ENCODE results near the gene CDK1.

Gene CDK1

DNA sequence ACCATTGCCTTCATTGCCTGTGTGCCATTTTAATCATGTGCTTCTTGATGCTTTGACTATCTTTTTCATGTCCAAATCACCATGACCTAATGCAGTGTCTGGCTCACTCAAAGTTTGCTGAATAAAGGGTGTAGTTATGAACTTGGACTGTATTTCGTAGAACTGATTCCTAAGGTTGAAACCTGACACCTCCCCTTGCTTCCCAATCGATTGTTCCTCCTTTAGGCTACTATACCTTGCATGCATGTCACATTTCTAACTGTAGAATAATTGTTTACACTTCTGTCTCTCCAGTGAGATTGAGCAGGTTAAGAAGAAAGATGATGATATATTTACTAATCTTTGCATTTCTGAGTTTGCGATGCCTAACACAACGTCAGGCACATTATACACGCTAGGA is 41.0 kb upstream of the CDK1 start:
- H3K27ac ChIP-seq (ENCODE audit: low read depth, low read length): no peak overlapping the region
- H3K4me1 ChIP-seq (ENCODE audit: control insufficient read depth in 5 of 5, insufficient read depth in 5 of 5, low read length in 5 of 5): peaks cover 0 to 16% (median 11%) of the 10 kb centered on the region in 5 donors
- H3K4me3 ChIP-seq (ENCODE audit: low read depth in 1 of 5, low read length in 5 of 5): no peak overlapping the region
- H3K27me3 ChIP-seq (ENCODE audit: control insufficient read depth in 5 of 5, insufficient read depth in 4 of 5, low read length in 5 of 5): peaks cover 10 to 31% (median 17%) of the 10 kb centered on the region in 5 donors
- no peaks in the 10 kb centered on the region for H3K36me3 ChIP-seq (ENCODE audit: control insufficient read depth in 5 of 5, insufficient read depth in 5 of 5, low read length in 5 of 5)
- H3K9me3 ChIP-seq (ENCODE audit: control insufficient read depth in 5 of 5, low read length in 5 of 5): no peaks in the 10 kb centered on the region
- H3K9ac ChIP-seq (ENCODE audit: low read length in 5 of 5): no peak overlapping the region

GRCh38 chr10:60739558-60739957 is 38.7 kb upstream of the CDK1 start:
- Histone ChIP-seq H3K9me3 (ENCODE audit: control insufficient read depth in 5 of 5, low read length in 5 of 5) (no peaks in the 10 kb centered on the region), H3K9ac (ENCODE audit: low read length in 5 of 5) (no peak overlapping the region), H3K27me3 (ENCODE audit: control insufficient read depth in 5 of 5, insufficient read depth in 4 of 5, low read length in 5 of 5) (peaks cover 0 to 12% (median 4%) of the 10 kb centered on the region in 5 donors), H3K36me3 (ENCODE audit: control insufficient read depth in 5 of 5, insufficient read depth in 5 of 5, low read length in 5 of 5) (no peaks in the 10 kb centered on the region), H3K27ac (ENCODE audit: low read depth, low read length) (no peak overlapping the region), H3K4me3 (ENCODE audit: low read depth in 1 of 5, low read length in 5 of 5) (no peak overlapping the region), H3K4me1 (ENCODE audit: control insufficient read depth in 5 of 5, insufficient read depth in 5 of 5, low read length in 5 of 5) (no peaks in the 10 kb centered on the region)

- Histone ChIP-seq H3K27ac (ENCODE audit: low read depth, low read length) (no peak overlapping the region), H3K4me1 (ENCODE audit: control insufficient read depth in 5 of 5, insufficient read depth in 5 of 5, low read length in 5 of 5) (no peaks in the 10 kb centered on the region), H3K9ac (ENCODE audit: low read length in 5 of 5) (no peak overlapping the region), H3K27me3 (ENCODE audit: control insufficient read depth in 5 of 5, insufficient read depth in 4 of 5, low read length in 5 of 5) (no peaks in the 10 kb centered on the region), H3K9me3 (ENCODE audit: control insufficient read depth in 5 of 5, low read length in 5 of 5) (no peaks in the 10 kb centered on the region), H3K4me3 (ENCODE audit: low read depth in 1 of 5, low read length in 5 of 5) (no peak overlapping the region), H3K36me3 (ENCODE audit: control insufficient read depth in 5 of 5, insufficient read depth in 5 of 5, low read length in 5 of 5) (no peaks in the 10 kb centered on the region)
Observed at GRCh38 chr10:60742512-60742911, 35.8 kb upstream of the CDK1 start.

GRCh38 chr10:60747817-60748469 is 30.3 kb upstream of the CDK1 start:
- H3K9me3 ChIP-seq (ENCODE audit: control insufficient read depth in 5 of 5, low read length in 5 of 5): no peaks in the 10 kb centered on the region
- H3K27ac ChIP-seq (ENCODE audit: low read depth, low read length): no peak overlapping the region
- H3K27me3 ChIP-seq (ENCODE audit: control insufficient read depth in 5 of 5, insufficient read depth in 4 of 5, low read length in 5 of 5): no peaks in the 10 kb centered on the region
- H3K36me3 ChIP-seq (ENCODE audit: control insufficient read depth in 5 of 5, insufficient read depth in 5 of 5, low read length in 5 of 5): no peaks in the 10 kb centered on the region
- H3K4me1 ChIP-seq (ENCODE audit: control insufficient read depth in 5 of 5, insufficient read depth in 5 of 5, low read length in 5 of 5): no peaks in the 10 kb centered on the region
- no peak overlapping the region for H3K4me3 ChIP-seq (ENCODE audit: low read depth in 1 of 5, low read length in 5 of 5)
- no peak overlapping the region for H3K9ac ChIP-seq (ENCODE audit: low read length in 5 of 5)

- peaks cover 0 to 5% (median 0%) of the 10 kb centered on the region in 5 donors for H3K27me3 ChIP-seq (ENCODE audit: control insufficient read depth in 5 of 5, insufficient read depth in 4 of 5, low read length in 5 of 5)
- H3K4me3 ChIP-seq (ENCODE audit: low read depth in 1 of 5, low read length in 5 of 5): no peak overlapping the region
- no peaks in the 10 kb centered on the region for H3K36me3 ChIP-seq (ENCODE audit: control insufficient read depth in 5 of 5, insufficient read depth in 5 of 5, low read length in 5 of 5)
- H3K4me1 ChIP-seq (ENCODE audit: control insufficient read depth in 5 of 5, insufficient read depth in 5 of 5, low read length in 5 of 5): no peaks in the 10 kb centered on the region
- H3K9me3 ChIP-seq (ENCODE audit: control insufficient read depth in 5 of 5, low read length in 5 of 5): no peaks in the 10 kb centered on the region
- no peak overlapping the region for H3K27ac ChIP-seq (ENCODE audit: low read depth, low read length)
- H3K9ac ChIP-seq (ENCODE audit: low read length in 5 of 5): no peak overlapping the region
Observed at GRCh38 chr10:60753152-60753551, 25.1 kb upstream of the CDK1 start.

GRCh38 chr10:60753817-60754216 is 24.5 kb upstream of the CDK1 start:
- no peak overlapping the region for H3K4me3 ChIP-seq (ENCODE audit: low read depth in 1 of 5, low read length in 5 of 5)
- no peaks in the 10 kb centered on the region for H3K36me3 ChIP-seq (ENCODE audit: control insufficient read depth in 5 of 5, insufficient read depth in 5 of 5, low read length in 5 of 5)
- H3K9me3 ChIP-seq (ENCODE audit: control insufficient read depth in 5 of 5, low read length in 5 of 5): no peaks in the 10 kb centered on the region
- no peak overlapping the region for H3K9ac ChIP-seq (ENCODE audit: low read length in 5 of 5)
- H3K27me3 ChIP-seq (ENCODE audit: control insufficient read depth in 5 of 5, insufficient read depth in 4 of 5, low read length in 5 of 5): peaks cover 0 to 5% (median 0%) of the 10 kb centered on the region in 5 donors
- H3K27ac ChIP-seq (ENCODE audit: low read depth, low read length): no peak overlapping the region
- H3K4me1 ChIP-seq (ENCODE audit: control insufficient read depth in 5 of 5, insufficient read depth in 5 of 5, low read length in 5 of 5): no peaks in the 10 kb centered on the region

GRCh38 chr10:60757420-60757895 is 20.8 kb upstream of the CDK1 start:
- Histone ChIP-seq H3K9ac (ENCODE audit: low read length in 5 of 5) (no peak overlapping the region), H3K9me3 (ENCODE audit: control insufficient read depth in 5 of 5, low read length in 5 of 5) (no peaks in the 10 kb centered on the region), H3K4me3 (ENCODE audit: low read depth in 1 of 5, low read length in 5 of 5) (no peak overlapping the region), H3K27ac (ENCODE audit: low read depth, low read length) (no peak overlapping the region), H3K36me3 (ENCODE audit: control insufficient read depth in 5 of 5, insufficient read depth in 5 of 5, low read length in 5 of 5) (no peaks in the 10 kb centered on the region), H3K4me1 (ENCODE audit: control insufficient read depth in 5 of 5, insufficient read depth in 5 of 5, low read length in 5 of 5) (no peaks in the 10 kb centered on the region), H3K27me3 (ENCODE audit: control insufficient read depth in 5 of 5, insufficient read depth in 4 of 5, low read length in 5 of 5) (peaks cover 0 to 5% (median 0%) of the 10 kb centered on the region in 5 donors)

DNA sequence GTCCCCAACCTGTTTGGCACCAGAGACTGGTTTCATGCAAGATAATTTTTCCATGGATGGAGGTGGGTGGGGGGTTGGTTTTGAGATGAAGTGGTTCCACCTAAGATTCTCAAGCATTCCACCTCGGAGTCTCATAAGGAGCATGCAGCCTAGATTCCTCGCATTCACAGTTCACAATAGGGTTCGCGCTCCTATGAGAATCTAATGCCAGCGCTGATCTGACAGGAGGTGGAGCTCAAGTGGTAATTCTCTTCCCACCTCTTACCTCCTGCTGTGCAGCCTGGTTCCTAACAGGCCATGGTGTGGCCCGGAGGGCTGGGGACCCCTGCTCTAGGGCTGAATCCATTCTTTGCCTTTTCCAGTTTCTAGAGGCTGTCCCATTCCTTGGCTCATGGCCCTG is 19.1 kb upstream of the CDK1 start:
- H3K4me3 ChIP-seq (ENCODE audit: low read depth in 1 of 5, low read length in 5 of 5): no peak overlapping the region
- no peak overlapping the region for H3K9ac ChIP-seq (ENCODE audit: low read length in 5 of 5)
- H3K36me3 ChIP-seq (ENCODE audit: control insufficient read depth in 5 of 5, insufficient read depth in 5 of 5, low read length in 5 of 5): no peaks in the 10 kb centered on the region
- no peaks in the 10 kb centered on the region for H3K4me1 ChIP-seq (ENCODE audit: control insufficient read depth in 5 of 5, insufficient read depth in 5 of 5, low read length in 5 of 5)
- peaks cover 0 to 5% (median 0%) of the 10 kb centered on the region in 5 donors for H3K27me3 ChIP-seq (ENCODE audit: control insufficient read depth in 5 of 5, insufficient read depth in 4 of 5, low read length in 5 of 5)
- no peaks in the 10 kb centered on the region for H3K9me3 ChIP-seq (ENCODE audit: control insufficient read depth in 5 of 5, low read length in 5 of 5)
- no peak overlapping the region for H3K27ac ChIP-seq (ENCODE audit: low read depth, low read length)

DNA sequence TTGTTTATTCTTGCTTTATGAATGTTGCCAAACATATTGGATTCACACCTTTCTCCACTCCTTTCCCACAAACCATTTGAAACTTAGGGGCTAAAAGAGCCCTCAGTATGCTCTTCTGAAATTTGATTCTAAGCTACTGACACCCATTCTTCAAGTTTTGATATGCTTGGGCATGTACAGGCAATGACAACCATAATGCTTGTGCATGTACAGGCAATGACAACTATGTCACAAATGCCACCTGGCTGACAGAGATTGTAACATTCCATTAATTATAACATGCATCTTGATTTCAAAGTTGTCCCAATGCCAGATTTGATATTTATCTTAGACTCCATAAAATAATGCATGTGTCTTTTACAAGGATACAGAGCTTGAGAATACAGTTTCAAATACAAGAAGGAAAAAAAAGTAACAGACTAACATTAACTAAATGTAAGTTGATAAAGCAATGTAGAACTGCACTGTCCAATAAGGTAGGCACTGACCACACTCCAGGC is 17.5 kb upstream of the CDK1 start:
- Histone ChIP-seq H3K4me1 (ENCODE audit: control insufficient read depth in 5 of 5, insufficient read depth in 5 of 5, low read length in 5 of 5) (no peaks in the 10 kb centered on the region), H3K27ac (ENCODE audit: low read depth, low read length) (no peak overlapping the region), H3K9me3 (ENCODE audit: control insufficient read depth in 5 of 5, low read length in 5 of 5) (no peaks in the 10 kb centered on the region), H3K27me3 (ENCODE audit: control insufficient read depth in 5 of 5, insufficient read depth in 4 of 5, low read length in 5 of 5) (peaks cover 0 to 5% (median 0%) of the 10 kb centered on the region in 5 donors), H3K36me3 (ENCODE audit: control insufficient read depth in 5 of 5, insufficient read depth in 5 of 5, low read length in 5 of 5) (no peaks in the 10 kb centered on the region), H3K4me3 (ENCODE audit: low read depth in 1 of 5, low read length in 5 of 5) (no peak overlapping the region), H3K9ac (ENCODE audit: low read length in 5 of 5) (no peak overlapping the region)

DNA sequence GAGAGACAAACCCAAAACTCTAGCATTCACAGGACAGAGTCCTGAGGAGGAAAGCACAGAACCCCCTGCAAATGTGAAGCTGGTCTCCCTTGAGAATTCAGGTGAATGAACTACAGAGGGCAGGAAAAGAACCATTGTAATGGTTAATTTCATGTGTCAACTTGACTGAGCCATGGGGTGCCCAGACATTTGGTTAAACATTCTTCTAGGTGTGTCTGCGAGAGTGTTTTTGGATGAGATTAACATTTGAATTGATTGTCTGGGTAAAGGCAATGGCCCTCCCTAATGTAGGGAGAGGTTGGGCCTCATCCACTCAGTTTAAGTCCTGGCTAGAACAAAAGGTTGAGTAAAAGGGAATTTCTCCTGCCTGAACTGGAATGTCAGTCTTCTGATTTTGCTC is 15.7 kb upstream of the CDK1 start:
- no peak overlapping the region for H3K9ac ChIP-seq (ENCODE audit: low read length in 5 of 5)
- H3K9me3 ChIP-seq (ENCODE audit: control insufficient read depth in 5 of 5, low read length in 5 of 5): no peaks in the 10 kb centered on the region
- H3K4me3 ChIP-seq (ENCODE audit: low read depth in 1 of 5, low read length in 5 of 5): no peak overlapping the region
- H3K27me3 ChIP-seq (ENCODE audit: control insufficient read depth in 5 of 5, insufficient read depth in 4 of 5, low read length in 5 of 5): peaks cover 0 to 2% (median 0%) of the 10 kb centered on the region in 5 donors
- H3K4me1 ChIP-seq (ENCODE audit: control insufficient read depth in 5 of 5, insufficient read depth in 5 of 5, low read length in 5 of 5): no peaks in the 10 kb centered on the region
- no peaks in the 10 kb centered on the region for H3K36me3 ChIP-seq (ENCODE audit: control insufficient read depth in 5 of 5, insufficient read depth in 5 of 5, low read length in 5 of 5)
- H3K27ac ChIP-seq (ENCODE audit: low read depth, low read length): no peak overlapping the region
